22Rv1 (cell line): ENCODE measurements around the gene EFCAB12.
"Not testable (repeated sequence)": the region's sequence is repeated elsewhere in the genome, so short reads cannot be mapped to it uniquely, and the experiment has no call there.

Source experiments
- H3K27ac ChIP-seq: fragments of 450-650 bp; 2 replicates; pipeline ENCODE4 v1.5.1; 2017
- CTCF ChIP-seq: fragments of 450-650 bp; IDR thresholded peaks from 2 replicates; pipeline ENCODE4 v1.5.1; 2017; ENCODE audit warnings: mild to moderate bottlenecking
- ZFX ChIP-seq: fragments of 450-650 bp; IDR thresholded peaks from 2 replicates; pipeline ENCODE4 v1.6.1; 2017; ENCODE audit warnings: antibody characterized with exemption, borderline replicate concordance

EFCAB12 gene

GRCh38 chr3:129370248-129370964 is 58.0 kb downstream of the EFCAB12 start:
- no peak for TF ChIP-seq CTCF
- TF ChIP-seq ZFX, result no peak

GRCh38 chr3:129369711-129370110 is 58.7 kb downstream of the EFCAB12 start:
- no peak overlapping the region for H3K27ac ChIP-seq
- TF ChIP-seq ZFX (no peak), CTCF (no peak)

More at GRCh38 chr3:129370248-129370964, 58.0 kb downstream of the EFCAB12 start:
- no peak overlapping the region for H3K27ac ChIP-seq

GRCh38 chr3:129367821-129368220 is 60.6 kb downstream of the EFCAB12 start:
- TF ChIP-seq ZFX (no peak), CTCF (no peak)
- no peak overlapping the region for H3K27ac ChIP-seq

GRCh38 chr3:129366312-129366831 is 62.1 kb downstream of the EFCAB12 start:
- H3K27ac ChIP-seq, result no peak overlapping the region
- TF ChIP-seq CTCF, result no peak
- no peak for TF ChIP-seq ZFX

- TF ChIP-seq CTCF, result no peak
- no peak for TF ChIP-seq ZFX
- no peak overlapping the region for H3K27ac ChIP-seq
Observed at GRCh38 chr3:129365296-129366136, 62.9 kb downstream of the EFCAB12 start.

- H3K27ac ChIP-seq, result not testable (repeated sequence)
Observed at GRCh38 chr3:129364811-129365210, 63.6 kb downstream of the EFCAB12 start.

- not testable (repeated sequence) for H3K27ac ChIP-seq
Observed at GRCh38 chr3:129363356-129363755, 65.1 kb downstream of the EFCAB12 start.
